Spleen (tissue), 11 donors: ENCODE data around the gene IL1RAPL2. TPM values are rescaled to one million over a fixed set of nuclear protein-coding genes. Genes with fewer than 3 reads are reported as not detected.

Experiments
- DNase-seq: peaks from one replicate; pipeline ENCODE4 v3.0.0-alpha.2; 2020
- H3K27ac ChIP-seq, 8 donors: fragments of 200-600 bp; sonication (generic) in 7 of 8; 1 replicate in 4 of 8; 2 replicates in 4 of 8; pipeline versions ENCODE4 v1.5.0 to v1.8.0; 2016 to 2021; ENCODE audit warnings: inconsistent platforms in 4 of 8, mild to moderate bottlenecking in 4 of 8, moderate library complexity in 1 of 8
- H3K27me3 ChIP-seq, 7 donors: fragments of 200-600 bp; sonication (generic) in 6 of 7; replicated peaks in 1 of 7; 1 replicate in 4 of 7; 2 replicates in 3 of 7; pipeline versions ENCODE4 v1.5.0 to v1.8.0; 2016 to 2021; ENCODE audit warnings: inconsistent platforms in 3 of 7, mild to moderate bottlenecking in 1 of 7
- H3K36me3 ChIP-seq, 6 donors: fragments of 200-600 bp; sonication (generic) in 5 of 6; 1 replicate in 4 of 6; 2 replicates in 2 of 6; pipeline versions ENCODE4 v1.5.0 to v1.8.0; 2016 to 2021; ENCODE audit warnings: inconsistent platforms in 2 of 6
- H3K4me1 ChIP-seq, 6 donors: fragments of 200-600 bp; sonication (generic) in 5 of 6; 1 replicate in 3 of 6; 2 replicates in 3 of 6; pipeline versions ENCODE4 v1.5.0 to v1.8.0; 2016 to 2021; ENCODE audit warnings: inconsistent platforms in 3 of 6
- H3K4me3 ChIP-seq, 8 donors: fragments of 200-600 bp; sonication (generic) in 7 of 8; 1 replicate in 4 of 8; 2 replicates in 4 of 8; pipeline versions ENCODE4 v1.5.0 to v1.8.0; 2016 to 2021; ENCODE audit warnings: inconsistent platforms in 4 of 8, mild to moderate bottlenecking in 4 of 8, moderate library complexity in 2 of 8
- H3K9me3 ChIP-seq, 8 donors: fragments of 200-600 bp; sonication (generic) in 7 of 8; 1 replicate in 4 of 8; 2 replicates in 4 of 8; pipeline versions ENCODE4 v1.5.0 to v1.8.0; 2016 to 2021; ENCODE audit warnings: inconsistent platforms in 4 of 8
- POLR2A ChIP-seq, 3 donors: fragments of 450-650 bp; IDR thresholded peaks; one replicate each; pipeline ENCODE4 v1.5.1; 2017; ENCODE audit warnings: antibody characterized with exemption in 3 of 3, mild to moderate bottlenecking in 1 of 3
- POLR2AphosphoS5 ChIP-seq, 3 donors: sonication (generic); formaldehyde crosslinking; IDR thresholded peaks; one replicate each; pipeline ENCODE4 v1.5.1; 2017; ENCODE audit warnings: antibody characterized with exemption in 3 of 3
- WGBS, 5 donors: extraction: QIAGEN DNeasy Blood & Tissue Kit in 3 of 5; methylation state at CpG; one replicate each; pipeline versions ENCODE4 v1.1.5 to v1.1.7; 2013 to 2018; 5-methylcytosine and 5-hydroxymethylcytosine counted together
- intact Hi-C: fragments of 100-400 bp; cut with DNase I; formaldehyde crosslinking; loops from one replicate; pipeline ENCODE4 v1.15.0; 2023; ENCODE audit warnings: low total_unique reads
- polyA plus RNA-seq, 3 donors: library from polyadenylated mRNA; stranded (reverse); fragments of 200-250 nt; gene quantifications; one replicate each; pipeline ENCODE4 v1.2.1, GENCODE V29; 2013
- total RNA-seq, 7 donors: library from RNA; depleted of rRNA in 3 of 7; stranded (reverse); fragments of >200 nt in 3 of 7; fragmentation: NEBNext Ultra II Directional in 4 of 7; extraction: Animal tissue kit (Norgen Biotek cat#: 25700) in 4 of 7; gene quantifications; one replicate each; pipeline versions ENCODE4 v1.1.0 to v1.2.1, GENCODE V29; 2016 to 2021
- TF ChIP-seq, protein P1 (sequence below), 11 experiments: fragments of 200-600 bp in 7 of 11; fragments of 450-650 bp in 4 of 11; sonication (generic) in 4 of 11; IDR thresholded peaks in 8 of 11; conservative IDR thresholded peaks in 3 of 11; 1 replicate in 7 of 11; 2 replicates in 4 of 11; pipeline versions ENCODE4 v1.4.0 to v1.8.0; 2016 to 2021; ENCODE audit warnings: antibody characterized with exemption in 11 of 11, inconsistent platforms in 4 of 11, mild to moderate bottlenecking in 1 of 11
- donor health status: healthy with polysubstance abuse.
- donor health status: DM: no; HTN: no; CAD: no; lungs with moderate emphysema.
- donor health status: DM: no; HTN: no; CAD: no.
- donor health status: Bipolar disorder and iron deficiency.
- donor health status: healthy.
- donor health status: DM: no; HTN: no; CAD: no.
- donor health status: DM: yes; HTN: yes; CAD: no.

Gene IL1RAPL2
- total and polyA plus RNA-seq, 10 donors = not detected

DNA sequence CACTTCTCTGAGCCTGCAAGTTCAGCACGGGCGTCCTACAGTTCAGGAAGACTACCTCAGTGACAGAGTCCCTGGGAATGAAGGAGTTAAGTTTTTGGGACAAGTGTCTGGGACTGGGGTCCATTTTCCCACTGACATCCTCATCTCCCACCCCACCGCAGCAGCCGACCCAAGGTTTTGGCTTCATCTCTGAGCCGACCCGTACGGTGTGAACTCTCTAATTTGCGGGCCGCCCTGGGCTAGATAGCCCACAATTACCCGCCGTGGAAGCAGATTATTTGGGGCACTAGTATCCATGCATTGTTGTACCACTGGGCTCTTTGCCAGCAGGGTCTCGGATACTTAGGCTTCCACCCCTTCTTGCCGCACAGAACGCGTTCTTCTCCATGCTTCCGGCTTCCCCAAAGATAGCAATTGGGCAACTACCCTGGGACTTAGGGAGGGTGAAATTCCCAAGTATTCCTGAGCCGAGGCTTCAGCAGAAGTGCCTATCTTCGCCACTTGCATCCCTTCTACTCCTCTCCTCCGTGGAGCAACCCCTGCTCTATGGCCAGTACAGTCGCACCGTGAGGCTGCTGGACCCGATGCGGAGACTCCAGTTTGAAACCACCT lies 2.4 kb downstream of the IL1RAPL2 start:
- Histone ChIP-seq H3K9me3 (no peaks in the 10 kb centered on the region), H3K4me3 (no peak overlapping the region), H3K4me1 (no peaks in the 10 kb centered on the region), H3K27me3 (peaks cover 3 to 56% (median 27%) of the 10 kb centered on the region in 7 donors), H3K27ac (no peak overlapping the region), H3K36me3 (no peaks in the 10 kb centered on the region)
- intact Hi-C loops = no loop called here
- DNase-seq = no peak
- 6 to 55% (median 18%) methylated on average over 11 to 23 of the region's 23 CpGs for WGBS, 5 donors
- TF ChIP-seq POLR2AphosphoS5 (IDR thresholded peaks at IDR 0.05) = no peak
- no peak for TF ChIP-seq POLR2A (IDR thresholded peaks at IDR 0.05)
- TF ChIP-seq, protein P1, sequence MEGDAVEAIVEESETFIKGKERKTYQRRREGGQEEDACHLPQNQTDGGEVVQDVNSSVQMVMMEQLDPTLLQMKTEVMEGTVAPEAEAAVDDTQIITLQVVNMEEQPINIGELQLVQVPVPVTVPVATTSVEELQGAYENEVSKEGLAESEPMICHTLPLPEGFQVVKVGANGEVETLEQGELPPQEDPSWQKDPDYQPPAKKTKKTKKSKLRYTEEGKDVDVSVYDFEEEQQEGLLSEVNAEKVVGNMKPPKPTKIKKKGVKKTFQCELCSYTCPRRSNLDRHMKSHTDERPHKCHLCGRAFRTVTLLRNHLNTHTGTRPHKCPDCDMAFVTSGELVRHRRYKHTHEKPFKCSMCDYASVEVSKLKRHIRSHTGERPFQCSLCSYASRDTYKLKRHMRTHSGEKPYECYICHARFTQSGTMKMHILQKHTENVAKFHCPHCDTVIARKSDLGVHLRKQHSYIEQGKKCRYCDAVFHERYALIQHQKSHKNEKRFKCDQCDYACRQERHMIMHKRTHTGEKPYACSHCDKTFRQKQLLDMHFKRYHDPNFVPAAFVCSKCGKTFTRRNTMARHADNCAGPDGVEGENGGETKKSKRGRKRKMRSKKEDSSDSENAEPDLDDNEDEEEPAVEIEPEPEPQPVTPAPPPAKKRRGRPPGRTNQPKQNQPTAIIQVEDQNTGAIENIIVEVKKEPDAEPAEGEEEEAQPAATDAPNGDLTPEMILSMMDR (IDR thresholded peaks at IDR 0.05 in 8 of 11, conservative IDR thresholded peaks at IDR 0.05 in 3 of 11) = no peak

DNA sequence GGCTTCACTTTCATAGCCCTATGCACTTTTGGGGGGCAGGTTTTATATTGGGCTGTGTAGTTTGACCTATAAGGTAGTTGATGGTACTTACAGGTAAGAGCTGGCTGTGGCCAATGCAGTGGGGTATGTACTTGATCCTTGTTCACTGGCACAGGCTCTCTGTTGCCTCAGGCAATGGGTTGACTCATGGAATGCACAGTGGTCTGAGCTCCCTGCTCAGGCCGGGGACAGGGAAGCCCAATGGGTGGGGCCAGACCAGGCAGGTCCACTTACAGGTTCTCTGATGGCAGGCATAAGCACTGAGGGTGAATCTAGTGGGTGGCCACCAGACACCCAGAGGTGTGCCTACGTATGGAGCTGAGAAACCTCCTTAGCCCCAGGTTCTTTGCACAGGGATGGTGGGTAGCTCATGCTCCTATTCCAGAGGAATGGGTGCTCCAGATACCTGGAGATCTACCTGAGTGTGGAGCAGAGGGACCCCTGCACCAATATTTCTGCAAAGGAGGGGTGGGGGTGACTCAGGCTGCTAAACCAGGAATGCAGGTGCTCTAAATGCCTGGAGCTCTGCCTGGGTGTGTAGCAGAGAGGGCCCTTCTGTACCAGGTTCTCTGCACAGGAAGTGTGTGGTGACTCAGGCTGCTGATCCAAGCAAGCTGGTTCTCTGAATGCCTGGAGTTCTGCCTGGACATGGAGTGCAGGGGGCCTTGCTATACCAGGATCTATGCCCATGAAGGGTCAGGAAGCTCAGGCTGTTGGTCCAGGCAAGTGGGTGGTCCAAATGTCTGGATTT lies 52.3 kb downstream of the IL1RAPL2 start:
- Histone ChIP-seq H3K36me3 (no peaks in the 10 kb centered on the region), H3K9me3 (no peaks in the 10 kb centered on the region), H3K27ac (no peak overlapping the region), H3K4me3 (no peak overlapping the region), H3K4me1 (no peaks in the 10 kb centered on the region), H3K27me3 (peaks cover 0 to 5% (median 0%) of the 10 kb centered on the region in 7 donors)
- no peak for DNase-seq
- TF ChIP-seq, protein P1 (IDR thresholded peaks at IDR 0.05 in 8 of 11, conservative IDR thresholded peaks at IDR 0.05 in 3 of 11) = no peak
- TF ChIP-seq POLR2A (IDR thresholded peaks at IDR 0.05) (no peak), POLR2AphosphoS5 (IDR thresholded peaks at IDR 0.05) (no peak)
- WGBS, 5 donors = 69 to 76% (median 73%) methylated on average over 2 of the region's 2 CpGs; no CpG with 5 or more reads in 1 of the 5 donors
- intact Hi-C loops = no loop called here

DNA sequence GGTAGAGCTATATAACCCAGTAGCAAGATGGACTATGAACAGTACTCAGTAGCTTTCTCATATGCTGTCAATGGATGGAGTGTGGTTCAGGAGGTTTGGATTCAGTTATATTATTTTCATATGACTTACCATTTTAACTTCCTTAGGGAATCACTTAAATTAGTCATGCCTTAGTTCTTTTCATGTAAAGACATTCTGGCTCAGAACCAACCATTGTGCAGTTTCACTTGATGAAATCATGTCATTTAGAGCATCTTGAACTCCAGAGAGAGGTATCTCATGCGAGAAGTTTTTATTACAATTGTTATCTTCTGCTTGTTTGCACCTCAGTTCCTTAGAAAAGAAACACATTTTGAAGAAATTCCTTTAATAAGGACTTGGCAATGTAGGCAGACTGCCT lies 55.8 kb downstream of the IL1RAPL2 start:
- intact Hi-C loops = no loop called here
- H3K4me1 ChIP-seq = no peaks in the 10 kb centered on the region

More for the DNA sequence above, 55.8 kb downstream of the IL1RAPL2 start:
- H3K4me3 ChIP-seq = no peak overlapping the region
- H3K27me3 ChIP-seq = peaks cover 0 to 5% (median 0%) of the 10 kb centered on the region in 7 donors
- H3K36me3 ChIP-seq = no peaks in the 10 kb centered on the region
- TF ChIP-seq POLR2A (IDR thresholded peaks at IDR 0.05) = no peak
- TF ChIP-seq, protein P1 (IDR thresholded peaks at IDR 0.05 in 8 of 11, conservative IDR thresholded peaks at IDR 0.05 in 3 of 11) = no peak
- TF ChIP-seq POLR2AphosphoS5 (IDR thresholded peaks at IDR 0.05) = no peak
- H3K9me3 ChIP-seq = no peaks in the 10 kb centered on the region
- WGBS, 5 donors = 57 to 91% (median 71%) methylated on average over 1 of the region's 1 CpG
- no peak overlapping the region for H3K27ac ChIP-seq
- DNase-seq = no peak
